ENCODE data around the gene PPIH. TPM values are rescaled to one million over a fixed set of nuclear protein-coding genes. Genes with fewer than 3 reads are reported as not detected.

PPIH gene
- total RNA-seq, 4 donors from 2014 or later = 12.5 to 17.2 (median 15.0) TPM

- intact Hi-C loops (cut with DNase I) = no loop called here
- no peaks in the 10 kb centered on the region for H3K9me3 ChIP-seq
- TF ChIP-seq CTCF (IDR thresholded peaks at IDR 0.05) = no peak
- no peak for TF ChIP-seq EP300 (IDR thresholded peaks at IDR 0.05)
- TF ChIP-seq POLR2AphosphoS5 (IDR thresholded peaks at IDR 0.05) = no peak
- TF ChIP-seq POLR2A (IDR thresholded peaks at IDR 0.05; ENCODE audit: low read depth) = no peak
Observed at GRCh38 chr1:42669936-42670335, 11.7 kb downstream of the PPIH start.

GRCh38 chr1:42670425-42670824 lies 12.2 kb downstream of the PPIH start:
- intact Hi-C loops (cut with DNase I) = no loop called here
- H3K27me3 ChIP-seq = no peaks in the 10 kb centered on the region
- DNase-seq (ENCODE audit: extremely low spot score) = no peak
- H3K9me3 ChIP-seq = no peaks in the 10 kb centered on the region
- no peak overlapping the region for H3K27ac ChIP-seq (replicated peaks in 1 of 4)
- H3K36me3 ChIP-seq = peaks cover 22 to 84% (median 61%) of the 10 kb centered on the region in 4 donors
- H3K4me3 ChIP-seq = no peak overlapping the region
- H3K4me1 ChIP-seq = peaks cover 0 to 6% (median 5%) of the 10 kb centered on the region in 4 donors
- no peak for TF ChIP-seq POLR2AphosphoS5 (IDR thresholded peaks at IDR 0.05)
- TF ChIP-seq POLR2A (IDR thresholded peaks at IDR 0.05; ENCODE audit: low read depth) = no peak
- no peak for TF ChIP-seq EP300 (IDR thresholded peaks at IDR 0.05)
- no peak for TF ChIP-seq CTCF (IDR thresholded peaks at IDR 0.05)
- WGBS = 96% methylated on average over 4 of the region's 4 CpGs

More at GRCh38 chr1:42669936-42670335, 11.7 kb downstream of the PPIH start:
- H3K36me3 ChIP-seq = peaks cover 24 to 84% (median 61%) of the 10 kb centered on the region in 4 donors
- no peaks in the 10 kb centered on the region for H3K27me3 ChIP-seq
- H3K27ac ChIP-seq (replicated peaks in 1 of 4) = no peak overlapping the region
- WGBS = 97% methylated on average over 3 of the region's 3 CpGs
- peaks cover 0 to 6% (median 5%) of the 10 kb centered on the region in 4 donors for H3K4me1 ChIP-seq
- no peak overlapping the region for H3K4me3 ChIP-seq
- DNase-seq (ENCODE audit: extremely low spot score) = no peak

- DNase-seq (ENCODE audit: extremely low spot score) = no peak
- H3K4me1 ChIP-seq = peaks cover 0 to 6% (median 5%) of the 10 kb centered on the region in 4 donors
- H3K27ac ChIP-seq (replicated peaks in 1 of 4) = peak overlapping the region in 1 of 4 donors; percentile 10
- H3K9me3 ChIP-seq = no peaks in the 10 kb centered on the region
- no peak overlapping the region for H3K4me3 ChIP-seq
- intact Hi-C loops (cut with DNase I) = no loop called here
- H3K27me3 ChIP-seq = no peaks in the 10 kb centered on the region
- peaks cover 8 to 60% (median 28%) of the 10 kb centered on the region in 4 donors for H3K36me3 ChIP-seq
- TF ChIP-seq POLR2AphosphoS5 (IDR thresholded peaks at IDR 0.05) (no peak), EP300 (IDR thresholded peaks at IDR 0.05) (no peak), CTCF (IDR thresholded peaks at IDR 0.05) (no peak), POLR2A (IDR thresholded peaks at IDR 0.05; ENCODE audit: low read depth) (no peak)
Observed at GRCh38 chr1:42674214-42674613, 16.0 kb downstream of the PPIH start.

DNA sequence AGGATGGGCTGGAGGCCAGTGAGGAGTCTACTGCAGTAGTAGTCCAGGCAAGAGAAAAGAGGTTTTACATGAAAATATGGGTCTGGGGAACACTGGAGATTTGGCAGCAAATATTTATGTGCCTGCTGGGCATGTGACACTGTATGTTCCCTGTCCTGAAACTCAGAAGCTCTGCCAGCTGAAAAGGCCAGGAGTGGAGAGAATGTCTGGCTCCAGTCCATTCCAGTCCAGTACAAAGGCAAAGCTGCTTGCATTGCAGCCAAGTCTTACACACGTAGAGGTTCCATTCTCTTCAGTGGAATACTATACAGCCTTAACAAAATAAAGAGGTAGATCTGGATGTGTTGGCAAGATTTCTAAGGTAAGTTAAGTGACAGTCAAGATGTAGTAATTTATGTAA lies 16.5 kb downstream of the PPIH start:
- no peaks in the 10 kb centered on the region for H3K27me3 ChIP-seq
- TF ChIP-seq POLR2A (IDR thresholded peaks at IDR 0.05; ENCODE audit: low read depth) (no peak), POLR2AphosphoS5 (IDR thresholded peaks at IDR 0.05) (no peak), EP300 (IDR thresholded peaks at IDR 0.05) (no peak), CTCF (IDR thresholded peaks at IDR 0.05) (no peak)
- peak overlapping the region in 1 of 4 donors; percentile 10 for H3K27ac ChIP-seq (replicated peaks in 1 of 4)
- intact Hi-C loops (cut with DNase I) = no loop called here
- no peaks in the 10 kb centered on the region for H3K9me3 ChIP-seq
- no peak overlapping the region for H3K4me3 ChIP-seq
- peaks cover 8 to 57% (median 26%) of the 10 kb centered on the region in 4 donors for H3K36me3 ChIP-seq
- no peak for DNase-seq (ENCODE audit: extremely low spot score)
- H3K4me1 ChIP-seq = peaks cover 0 to 7% (median 5%) of the 10 kb centered on the region in 4 donors
- 42% methylated on average over 1 of the region's 1 CpG for whole genome bisulfite sequencing

DNA sequence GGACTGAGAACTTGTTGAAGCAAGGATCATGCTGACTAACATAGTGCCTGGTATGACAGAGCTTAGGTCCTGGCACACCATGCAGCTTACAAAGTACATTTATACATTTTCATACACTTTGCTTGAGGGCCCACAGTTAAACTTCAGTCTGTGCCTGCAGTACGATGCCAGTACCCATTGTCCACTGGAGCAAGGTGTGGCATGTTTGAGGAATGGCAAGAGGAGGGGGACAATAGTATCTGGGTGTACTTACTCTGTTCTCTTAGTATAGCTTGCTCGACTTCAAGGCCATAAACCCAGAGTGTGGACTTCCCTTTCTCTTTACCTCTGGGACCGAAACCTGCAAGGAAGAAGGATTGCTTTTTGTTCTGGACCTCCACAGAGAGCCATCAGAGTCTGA lies 17.2 kb downstream of the PPIH start:
- Histone ChIP-seq H3K36me3 (peaks cover 7 to 49% (median 20%) of the 10 kb centered on the region in 4 donors), H3K9me3 (no peaks in the 10 kb centered on the region), H3K27me3 (no peaks in the 10 kb centered on the region), H3K4me1 (peaks cover 4 to 14% (median 10%) of the 10 kb centered on the region in 4 donors), H3K27ac (replicated peaks in 1 of 4) (no peak overlapping the region), H3K4me3 (no peak overlapping the region)
- 100% methylated on average over 3 of the region's 3 CpGs for WGBS
- no peak for DNase-seq (ENCODE audit: extremely low spot score)
- intact Hi-C loops (cut with DNase I) = no loop called here
- TF ChIP-seq POLR2AphosphoS5 (IDR thresholded peaks at IDR 0.05) (no peak), POLR2A (IDR thresholded peaks at IDR 0.05; ENCODE audit: low read depth) (no peak), EP300 (IDR thresholded peaks at IDR 0.05) (no peak), CTCF (IDR thresholded peaks at IDR 0.05) (no peak)
